Upper lobe of left lung (tissue), 6 donors: ENCODE results near the gene NFATC2. TPM values are rescaled to one million over a fixed set of nuclear protein-coding genes. Genes with fewer than 3 reads are reported as not detected.
"Not testable (repeated sequence)": the region's sequence is repeated elsewhere in the genome, so short reads cannot be mapped to it uniquely, and the experiment has no call there.

Experiments
- ATAC-seq, 2 donors: fragments of 200-7000 bp; cut with Tn5 transposase; one replicate each; pipeline ENCODE4 v1.9.1; 2022; ENCODE audit warnings: mild to moderate bottlenecking in 2 of 2, moderate library complexity in 2 of 2; ENCODE audit not compliant: low FRiP score in 2 of 2
- DNase-seq, 2 donors: peaks; one replicate each; pipeline ENCODE4 v3.0.0-alpha.2; 2019 to 2020
- H3K27ac ChIP-seq, 4 donors: fragments of 200-600 bp; sonication (generic); one replicate each; pipeline ENCODE4 v1.5.1; 2016 to 2019
- H3K27me3 ChIP-seq, 4 donors: fragments of 200-600 bp; sonication (generic); one replicate each; pipeline ENCODE4 v1.5.1; 2017 to 2019
- H3K36me3 ChIP-seq, 4 donors: fragments of 200-600 bp; sonication (generic); one replicate each; pipeline ENCODE4 v1.5.1; 2016 to 2019
- H3K4me1 ChIP-seq, 4 donors: fragments of 200-600 bp; sonication (generic); one replicate each; pipeline ENCODE4 v1.5.1; 2018 to 2019
- H3K4me3 ChIP-seq, 4 donors: fragments of 200-600 bp; sonication (generic); one replicate each; pipeline ENCODE4 v1.5.1; 2017 to 2019; ENCODE audit warnings: mild to moderate bottlenecking in 2 of 4, moderate library complexity in 1 of 4
- H3K9me3 ChIP-seq, 4 donors: fragments of 200-600 bp; sonication (generic); one replicate each; pipeline ENCODE4 v1.5.1; 2018 to 2019
- EP300 ChIP-seq, 4 donors: sonication (generic); formaldehyde crosslinking; IDR thresholded peaks; one replicate each; pipeline ENCODE4 v1.5.1; 2017; ENCODE audit warnings: antibody characterized with exemption in 4 of 4, control low read depth in 2 of 4
- POLR2A ChIP-seq, 4 donors: fragments of 450-650 bp; IDR thresholded peaks; one replicate each; pipeline ENCODE4 v1.5.1; 2016 to 2017; ENCODE audit warnings: antibody characterized with exemption in 4 of 4, mild to moderate bottlenecking in 2 of 4
- POLR2AphosphoS5 ChIP-seq, 2 donors: sonication (generic); formaldehyde crosslinking; IDR thresholded peaks; one replicate each; pipeline ENCODE4 v1.5.1; 2017; ENCODE audit warnings: antibody characterized with exemption in 2 of 2
- WGBS, 2 donors: methylation state at CpG; one replicate each; pipeline ENCODE4 v1.1.5; 2017 to 2018; 5-methylcytosine and 5-hydroxymethylcytosine counted together
- total RNA-seq, 6 donors: library from RNA; depleted of rRNA in 4 of 6; stranded (reverse); fragments of >200 nt in 4 of 6; gene quantifications; one replicate each; pipeline versions ENCODE4 v1.1.0 to v1.2.1, GENCODE V29; 2016 to 2021
- TF ChIP-seq, protein P1 (sequence below), 6 experiments: fragments of 450-650 bp in 4 of 6; fragments of 200-600 bp in 2 of 6; sonication (generic) in 2 of 6; IDR thresholded peaks; one replicate each; pipeline ENCODE4 v1.5.1; 2016 to 2019; ENCODE audit warnings: antibody characterized with exemption in 6 of 6
- donor health status: DM: no; HTN: no; CAD: no; lungs with moderate emphysema.
- donor health status: DM: no; HTN: yes; CAD: no; lungs with severe emphysema.

NFATC2 gene
- total RNA-seq, 6 donors from 2014 or later, result 5.1 to 28.1 (median 7.6) TPM

DNA sequence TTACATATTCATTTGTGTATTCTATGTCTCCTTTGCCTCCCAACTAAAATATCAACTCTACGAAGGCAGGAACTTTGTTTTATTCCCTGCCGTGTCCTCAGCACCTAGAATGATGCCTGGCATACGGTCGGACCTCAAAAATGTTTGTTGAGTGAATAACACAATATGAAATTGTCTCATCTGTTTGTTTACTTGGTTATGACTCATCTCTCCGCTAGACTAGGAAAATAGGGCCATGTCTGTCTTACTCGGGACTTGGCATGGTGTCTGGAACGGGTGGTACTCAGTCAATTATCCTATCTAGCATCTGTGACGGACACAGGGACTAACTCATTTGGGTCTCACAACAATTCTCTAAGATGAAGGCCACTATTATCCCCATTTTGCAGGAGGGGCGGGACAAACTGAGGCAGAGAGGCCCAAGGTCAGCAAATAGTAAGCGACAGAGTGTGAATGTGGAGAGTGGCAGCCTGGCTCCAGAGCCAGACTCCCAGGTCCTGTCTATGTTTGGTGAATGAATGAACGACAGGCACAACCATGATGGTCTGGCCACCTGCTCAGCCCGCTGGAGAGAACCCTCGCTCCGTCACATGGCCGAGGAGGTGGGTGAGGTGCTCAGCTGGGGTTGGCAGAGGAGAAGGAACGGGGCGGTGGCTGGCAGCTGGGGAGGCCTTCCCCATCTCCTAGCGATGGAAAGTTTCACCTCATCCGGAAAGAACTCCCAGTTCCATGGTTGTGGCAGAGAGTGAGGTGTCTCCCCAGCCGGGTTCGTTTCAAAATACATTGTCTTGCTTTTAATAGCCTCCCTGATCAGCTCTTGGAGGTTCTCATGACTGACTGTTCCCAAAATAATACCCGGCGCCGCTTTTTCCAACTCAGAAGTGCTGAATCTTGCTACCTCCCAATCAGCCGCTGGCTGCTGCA lies 27.6 kb upstream of the NFATC2 start:
- Histone ChIP-seq H3K36me3 (no peaks in the 10 kb centered on the region), H3K27ac (no peak overlapping the region), H3K27me3 (no peaks in the 10 kb centered on the region), H3K4me1 (no peaks in the 10 kb centered on the region), H3K9me3 (no peaks in the 10 kb centered on the region), H3K4me3 (no peak overlapping the region)
- ATAC-seq, result peak in 1 of 2 donors; percentile 20
- TF ChIP-seq POLR2AphosphoS5 (IDR thresholded peaks at IDR 0.05), result no peak
- TF ChIP-seq POLR2A (IDR thresholded peaks at IDR 0.05), result no peak
- TF ChIP-seq, protein P1, sequence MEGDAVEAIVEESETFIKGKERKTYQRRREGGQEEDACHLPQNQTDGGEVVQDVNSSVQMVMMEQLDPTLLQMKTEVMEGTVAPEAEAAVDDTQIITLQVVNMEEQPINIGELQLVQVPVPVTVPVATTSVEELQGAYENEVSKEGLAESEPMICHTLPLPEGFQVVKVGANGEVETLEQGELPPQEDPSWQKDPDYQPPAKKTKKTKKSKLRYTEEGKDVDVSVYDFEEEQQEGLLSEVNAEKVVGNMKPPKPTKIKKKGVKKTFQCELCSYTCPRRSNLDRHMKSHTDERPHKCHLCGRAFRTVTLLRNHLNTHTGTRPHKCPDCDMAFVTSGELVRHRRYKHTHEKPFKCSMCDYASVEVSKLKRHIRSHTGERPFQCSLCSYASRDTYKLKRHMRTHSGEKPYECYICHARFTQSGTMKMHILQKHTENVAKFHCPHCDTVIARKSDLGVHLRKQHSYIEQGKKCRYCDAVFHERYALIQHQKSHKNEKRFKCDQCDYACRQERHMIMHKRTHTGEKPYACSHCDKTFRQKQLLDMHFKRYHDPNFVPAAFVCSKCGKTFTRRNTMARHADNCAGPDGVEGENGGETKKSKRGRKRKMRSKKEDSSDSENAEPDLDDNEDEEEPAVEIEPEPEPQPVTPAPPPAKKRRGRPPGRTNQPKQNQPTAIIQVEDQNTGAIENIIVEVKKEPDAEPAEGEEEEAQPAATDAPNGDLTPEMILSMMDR (IDR thresholded peaks at IDR 0.05), result no peak
- TF ChIP-seq EP300 (IDR thresholded peaks at IDR 0.05), result no peak
- no peak for DNase-seq
- 80 to 84% methylated on average over 25 of the region's 25 CpGs for WGBS, 2 donors

DNA sequence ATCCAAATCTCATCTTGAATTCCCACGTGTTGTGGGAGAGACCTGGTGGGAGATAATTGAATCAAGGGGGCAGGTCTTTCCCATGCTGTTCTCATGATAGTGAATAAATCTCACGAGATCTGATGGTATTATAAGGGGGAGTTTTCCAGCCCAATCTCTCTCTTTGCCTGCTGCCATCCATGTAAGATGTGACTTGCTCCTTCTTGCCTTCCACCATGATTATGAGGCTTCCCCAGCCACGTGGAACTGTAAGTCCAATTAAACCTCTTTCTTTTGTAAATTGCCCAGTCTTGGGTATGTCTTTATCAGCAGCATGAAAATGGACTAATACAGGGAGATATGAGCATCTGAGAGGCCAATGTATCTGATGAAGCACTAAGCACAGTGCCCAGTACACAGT lies 26.0 kb upstream of the NFATC2 start:
- H3K4me1 ChIP-seq, H3K27me3 ChIP-seq, H3K27ac ChIP-seq, H3K36me3 ChIP-seq, H3K9me3 ChIP-seq, DNase-seq, H3K4me3 ChIP-seq, ATAC-seq: not testable (repeated sequence)
- WGBS, 2 donors, result 84 to 85% methylated on average over 3 of the region's 3 CpGs

GRCh38 chr20:51567622-51568021 lies 25.1 kb upstream of the NFATC2 start:
- no peak for ATAC-seq
- Histone ChIP-seq H3K36me3 (no peaks in the 10 kb centered on the region), H3K4me3 (no peak overlapping the region), H3K9me3 (no peaks in the 10 kb centered on the region), H3K27me3 (peaks cover 0 to under 1% (median 0%) of the 10 kb centered on the region in 4 donors), H3K4me1 (peaks cover 8 to 15% (median 13%) of the 10 kb centered on the region in 4 donors), H3K27ac (no peak overlapping the region)
- DNase-seq, result no peak
- TF ChIP-seq EP300 (IDR thresholded peaks at IDR 0.05), result no peak
- no peak for TF ChIP-seq POLR2AphosphoS5 (IDR thresholded peaks at IDR 0.05)
- TF ChIP-seq, protein P1 (IDR thresholded peaks at IDR 0.05), result no peak
- TF ChIP-seq POLR2A (IDR thresholded peaks at IDR 0.05), result no peak
- WGBS, 2 donors, result 64 to 78% methylated on average over 5 of the region's 5 CpGs

DNA sequence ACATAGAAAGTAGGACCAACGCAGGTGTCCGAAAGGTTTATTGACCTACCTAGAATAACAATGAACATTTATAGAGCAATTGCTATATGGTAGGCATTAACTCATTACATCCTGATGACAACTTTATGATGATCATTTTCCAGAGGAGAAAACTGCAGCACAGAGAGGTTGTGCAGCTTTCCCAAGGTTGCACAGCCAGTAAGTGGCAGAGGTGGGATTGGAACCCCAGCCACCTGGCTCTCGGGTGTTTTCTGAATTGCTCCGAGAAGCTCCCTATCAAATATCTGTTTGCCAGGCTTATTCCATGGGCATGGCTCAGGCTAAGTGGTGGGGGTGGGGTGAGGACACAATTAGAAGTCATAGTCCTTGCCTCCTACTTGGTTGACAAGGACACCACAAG lies 24.1 kb upstream of the NFATC2 start:
- ATAC-seq, result no peak

More for the DNA sequence above, 24.1 kb upstream of the NFATC2 start:
- Histone ChIP-seq H3K9me3 (no peaks in the 10 kb centered on the region), H3K27me3 (peaks cover 0 to 9% (median 0%) of the 10 kb centered on the region in 4 donors), H3K4me3 (no peak overlapping the region), H3K36me3 (no peaks in the 10 kb centered on the region), H3K27ac (no peak overlapping the region), H3K4me1 (peaks cover 15 to 26% (median 24%) of the 10 kb centered on the region in 4 donors)
- 93 to 100% methylated on average over 2 to 4 of the region's 4 CpGs for WGBS, 2 donors
- TF ChIP-seq, protein P1 (IDR thresholded peaks at IDR 0.05), result no peak
- TF ChIP-seq POLR2AphosphoS5 (IDR thresholded peaks at IDR 0.05) (no peak), EP300 (IDR thresholded peaks at IDR 0.05) (no peak), POLR2A (IDR thresholded peaks at IDR 0.05) (no peak)
- DNase-seq, result no peak
